Astrocyte (in vitro differentiated cells and primary cell): Measurements from ENCODE around the gene PRDM4.

Source experiments
- EZH2 ChIP-seq: IDR thresholded peaks from 2 replicates; pipeline ENCODE4 v1.6.1; 2012; ENCODE audit warnings: mild to moderate bottlenecking, low read length, inconsistent platforms; ENCODE audit not compliant: insufficient read depth
- TF ChIP-seq, protein P1 (sequence below): IDR thresholded peaks from 2 replicates; pipeline ENCODE4 v1.5.1; 2011; ENCODE audit warnings: low read depth, mild to moderate bottlenecking, inconsistent platforms, low read length, moderate library complexity; ENCODE audit not compliant: insufficient read depth

DNA sequence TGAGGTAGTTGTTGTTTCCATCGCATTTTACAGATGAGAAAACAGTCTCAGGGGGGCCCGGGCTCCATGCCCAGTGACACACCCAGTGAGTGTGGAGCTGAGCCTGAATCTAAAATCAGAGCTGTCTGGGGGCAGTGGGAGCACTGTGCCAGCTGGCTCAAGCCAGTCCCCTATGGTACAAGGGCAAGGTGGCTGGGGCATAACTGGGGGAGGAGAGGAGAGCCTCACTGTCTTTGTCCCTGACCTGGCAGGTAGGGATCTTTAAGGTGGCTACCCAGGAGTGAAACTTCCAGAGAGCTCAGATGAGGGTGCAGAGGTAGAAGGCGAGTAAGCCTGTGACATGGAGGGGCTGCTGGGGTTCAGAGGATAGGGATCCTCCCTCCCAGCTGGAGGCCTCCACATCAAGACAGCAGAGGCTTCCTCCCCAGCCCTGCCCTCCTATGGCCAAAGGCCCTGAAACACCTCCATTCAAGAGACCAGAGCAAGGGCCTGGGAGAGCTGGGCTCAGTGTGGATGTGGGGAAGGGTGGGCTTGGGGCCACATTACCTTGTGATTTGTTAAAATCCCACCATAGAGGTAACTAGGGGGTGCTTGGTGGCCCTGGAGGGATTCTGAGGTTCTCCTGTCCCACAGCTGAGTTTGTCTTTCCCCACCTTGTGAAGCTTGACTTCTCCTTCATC is 46.7 kb upstream of the PRDM4 start:
- TF ChIP-seq, protein P1, sequence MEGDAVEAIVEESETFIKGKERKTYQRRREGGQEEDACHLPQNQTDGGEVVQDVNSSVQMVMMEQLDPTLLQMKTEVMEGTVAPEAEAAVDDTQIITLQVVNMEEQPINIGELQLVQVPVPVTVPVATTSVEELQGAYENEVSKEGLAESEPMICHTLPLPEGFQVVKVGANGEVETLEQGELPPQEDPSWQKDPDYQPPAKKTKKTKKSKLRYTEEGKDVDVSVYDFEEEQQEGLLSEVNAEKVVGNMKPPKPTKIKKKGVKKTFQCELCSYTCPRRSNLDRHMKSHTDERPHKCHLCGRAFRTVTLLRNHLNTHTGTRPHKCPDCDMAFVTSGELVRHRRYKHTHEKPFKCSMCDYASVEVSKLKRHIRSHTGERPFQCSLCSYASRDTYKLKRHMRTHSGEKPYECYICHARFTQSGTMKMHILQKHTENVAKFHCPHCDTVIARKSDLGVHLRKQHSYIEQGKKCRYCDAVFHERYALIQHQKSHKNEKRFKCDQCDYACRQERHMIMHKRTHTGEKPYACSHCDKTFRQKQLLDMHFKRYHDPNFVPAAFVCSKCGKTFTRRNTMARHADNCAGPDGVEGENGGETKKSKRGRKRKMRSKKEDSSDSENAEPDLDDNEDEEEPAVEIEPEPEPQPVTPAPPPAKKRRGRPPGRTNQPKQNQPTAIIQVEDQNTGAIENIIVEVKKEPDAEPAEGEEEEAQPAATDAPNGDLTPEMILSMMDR: no peak
- TF ChIP-seq EZH2: no peak
